ENCODE measurements around the gene NT5C3A. TPM values are rescaled to one million over a fixed set of nuclear protein-coding genes. Genes with fewer than 3 reads are reported as not detected.

The NT5C3A gene
- total and polyA plus RNA-seq, 9 of the 15 experiments (the other 6 are each of a cell fraction or from before 2014, with no cell fraction given): 18.6 to 60.1 (median 40.0) TPM

DNA sequence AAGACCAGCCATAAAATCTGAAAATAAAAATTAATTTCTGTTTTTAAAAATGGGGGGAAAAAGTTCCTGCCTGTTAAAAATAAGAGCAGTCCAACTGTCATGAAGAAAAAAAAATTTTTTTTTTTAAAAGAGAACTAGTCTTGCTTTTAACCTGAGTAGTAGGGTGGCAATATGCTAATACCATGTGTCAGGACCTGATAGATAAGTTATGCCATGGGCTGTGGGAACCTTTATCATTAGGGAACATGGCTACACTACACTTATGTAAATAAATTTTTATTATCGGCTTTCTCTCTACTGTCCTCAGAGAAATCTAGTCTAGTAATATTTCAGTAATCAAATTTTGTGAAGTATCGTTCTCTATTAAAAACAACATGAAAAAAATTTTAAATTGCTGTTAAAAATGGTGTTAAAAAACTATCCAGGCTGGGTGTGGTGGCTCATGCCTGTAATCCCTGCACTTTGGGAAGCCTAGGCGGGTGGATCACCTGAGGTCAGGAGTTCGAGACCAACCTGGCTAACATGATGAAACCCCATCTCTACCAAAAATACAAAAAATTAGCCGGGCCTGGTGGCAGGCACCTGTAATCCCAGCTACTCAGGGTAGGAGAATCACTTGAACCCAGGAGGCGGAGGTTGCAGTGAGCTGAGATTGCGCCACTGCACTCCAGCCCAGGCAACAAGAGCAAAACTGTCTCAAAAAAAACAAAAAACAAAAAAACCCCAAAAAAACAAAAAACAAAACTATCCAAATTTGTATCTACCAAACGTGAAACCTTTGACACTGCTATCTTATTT lies 20.7 kb downstream of the NT5C3A start:
- Histone ChIP-seq H3K79me2 (ENCODE audit: control insufficient read depth, insufficient read depth, low read length) (peaks cover 97% of the 10 kb centered on the region), H3K4me2 (ENCODE audit: insufficient read depth, low read length) (no peak overlapping the region), H4K20me1 (replicated peaks; ENCODE audit: control insufficient read depth, insufficient read depth, low read length) (peaks cover 6% of the 10 kb centered on the region), H3K27me3 (ENCODE audit: control insufficient read depth in 2 of 2, insufficient read depth in 2 of 2, low read length in 2 of 2) (no peaks in the 10 kb centered on the region), H2AFZ (ENCODE audit: low read depth, low read length) (no peak overlapping the region), H3K4me3 (no peak overlapping the region), H3K9me3 (replicated peaks; ENCODE audit: control insufficient read depth, insufficient read depth, low read depth, low read length) (no peaks in the 10 kb centered on the region), H3K36me3 (ENCODE audit: control insufficient read depth, insufficient read depth, low read length) (no peaks in the 10 kb centered on the region), H3K9me1 (ENCODE audit: control insufficient read depth, insufficient read depth, low read length) (no peaks in the 10 kb centered on the region), H3K27ac (ENCODE audit: extremely low read depth, low read depth, low read length) (no peak overlapping the region), H3K4me1 (replicated peaks in 1 of 2; ENCODE audit: control insufficient read depth in 2 of 2, insufficient read depth in 2 of 2, low read length in 2 of 2) (peaks cover 8 to 20% of the 10 kb centered on the region in 2 experiments; a peak in 3 of 5 replicates), H3K9ac (ENCODE audit: insufficient read depth in 1 of 2, low read depth in 2 of 2, low read length in 2 of 2) (no peak overlapping the region)
- in situ Hi-C loops (cut with MboI) (loop anchor here (10.0 kb wide), 1 partner anchor 347 kb away; no protein-coding TSS in a partner anchor), intact Hi-C loops (cut with micrococcal nuclease) (loop anchor here (5.0 kb wide), 1 partner anchor 150 kb away; the partner anchor contains the start of gene KBTBD2)
- BruUV-seq (replicated peaks): no TSS peak
- FAIRE-seq (no peak), ATAC-seq (peak; percentile 48), DNase-seq (ENCODE audit: extremely low read depth in 1 of 4, low spot score in 3 of 4) (peak; percentile 18 to 38 (median 26))
- CTCF ChIA-PET (ENCODE audit: low intra/inter-chr PET ratio): no interaction called here
- 42% methylated on average over 8 of the region's 8 CpGs for WGBS (ENCODE audit: insufficient coverage, low coverage, missing lambda C conversion rate)
- no peak for TF ChIP-seq ZNF77 (CRISPR knock-in tag; IDR thresholded peaks at IDR 0.05)
- TF ChIP-seq FUS (optimal IDR thresholded peaks at IDR 0.05; ENCODE audit: low read depth, low read length): no peak
- TF ChIP-seq CBFA2T3 (IDR thresholded peaks at IDR 0.05): peak; percentile 40
- TF ChIP-seq, protein P1, sequence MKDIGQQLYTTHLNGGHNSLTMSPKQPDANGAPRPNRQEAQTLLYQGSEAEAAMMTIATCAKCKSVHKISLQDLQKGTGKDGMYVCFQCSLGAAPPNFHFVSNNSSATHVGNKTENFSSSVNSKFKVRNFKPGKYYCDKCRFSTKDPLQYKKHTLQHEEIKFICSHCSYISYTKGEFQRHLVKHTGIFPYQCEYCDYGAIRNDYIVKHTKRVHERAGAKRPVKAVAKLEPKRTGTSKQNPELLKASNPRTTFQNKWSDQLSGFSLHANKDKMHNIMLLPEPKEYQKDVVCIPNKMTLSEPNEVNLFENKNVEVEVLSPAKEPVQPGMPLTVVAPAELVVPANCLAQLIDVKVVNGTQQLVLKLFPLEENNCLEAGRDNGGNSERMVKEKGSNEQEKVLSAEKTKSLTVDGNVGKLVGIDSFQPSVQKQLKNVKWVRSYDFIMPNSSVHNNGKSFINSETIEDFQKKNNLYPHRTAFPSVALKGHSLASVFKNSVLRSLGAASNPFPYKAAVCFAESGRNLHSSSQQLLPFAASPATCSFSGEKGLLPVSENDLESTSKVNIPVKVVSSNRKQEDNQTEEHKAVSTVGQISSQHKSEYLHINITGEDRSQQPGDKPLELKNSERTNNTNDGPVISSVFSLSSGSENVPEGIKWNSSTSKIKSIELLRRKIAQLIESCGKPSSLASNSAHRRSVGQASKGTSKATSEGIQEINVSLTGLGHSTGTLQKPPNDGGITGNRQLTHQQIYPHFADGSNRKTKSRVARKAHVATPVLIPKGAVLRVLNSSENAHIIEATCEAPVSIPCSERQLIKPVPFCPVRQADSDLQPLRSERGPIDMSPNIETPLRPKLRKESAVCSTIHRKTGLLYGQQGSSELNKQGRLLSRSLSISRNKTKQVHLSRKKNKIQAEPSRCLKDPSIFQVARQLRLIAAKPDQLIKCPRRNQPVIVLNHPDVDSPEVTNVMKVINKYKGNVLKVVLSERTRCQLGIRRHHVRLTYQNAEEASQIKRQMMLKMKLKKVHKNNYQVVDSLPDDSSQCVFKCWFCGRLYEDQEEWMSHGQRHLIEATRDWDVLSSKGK (CRISPR knock-in tag; IDR thresholded peaks at IDR 0.05): no peak
- TF ChIP-seq SIRT6 (IDR thresholded peaks at IDR 0.05; ENCODE audit: low read depth, low read length): no peak
- peak; percentile 31 to 52; a peak in 1 of 4 replicates for TF ChIP-seq KDM1A (IDR thresholded peaks at IDR 0.05)
- no peak; the same call in 1 of the 2 replicates for TF ChIP-seq ARID1B (IDR thresholded peaks at IDR 0.05)
- TF ChIP-seq CEBPB (tag; IDR thresholded peaks at IDR 0.05): peak; percentile 81
- TF ChIP-seq, protein P2, sequence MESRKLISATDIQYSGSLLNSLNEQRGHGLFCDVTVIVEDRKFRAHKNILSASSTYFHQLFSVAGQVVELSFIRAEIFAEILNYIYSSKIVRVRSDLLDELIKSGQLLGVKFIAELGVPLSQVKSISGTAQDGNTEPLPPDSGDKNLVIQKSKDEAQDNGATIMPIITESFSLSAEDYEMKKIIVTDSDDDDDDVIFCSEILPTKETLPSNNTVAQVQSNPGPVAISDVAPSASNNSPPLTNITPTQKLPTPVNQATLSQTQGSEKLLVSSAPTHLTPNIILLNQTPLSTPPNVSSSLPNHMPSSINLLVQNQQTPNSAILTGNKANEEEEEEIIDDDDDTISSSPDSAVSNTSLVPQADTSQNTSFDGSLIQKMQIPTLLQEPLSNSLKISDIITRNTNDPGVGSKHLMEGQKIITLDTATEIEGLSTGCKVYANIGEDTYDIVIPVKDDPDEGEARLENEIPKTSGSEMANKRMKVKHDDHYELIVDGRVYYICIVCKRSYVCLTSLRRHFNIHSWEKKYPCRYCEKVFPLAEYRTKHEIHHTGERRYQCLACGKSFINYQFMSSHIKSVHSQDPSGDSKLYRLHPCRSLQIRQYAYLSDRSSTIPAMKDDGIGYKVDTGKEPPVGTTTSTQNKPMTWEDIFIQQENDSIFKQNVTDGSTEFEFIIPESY (CRISPR knock-in tag; IDR thresholded peaks at IDR 0.05): peak; percentile 63; the same call in 1 of the 2 replicates
- 0 out of 2 replicates have a peak, but pooled peaks have one; percentile 34 for TF ChIP-seq TEAD4 (IDR thresholded peaks at IDR 0.05; ENCODE audit: low read length)
- TF ChIP-seq TEAD4 (CRISPR knock-in tag; IDR thresholded peaks at IDR 0.05; ENCODE audit: borderline replicate concordance): no peak
- TF ChIP-seq, protein P3, sequence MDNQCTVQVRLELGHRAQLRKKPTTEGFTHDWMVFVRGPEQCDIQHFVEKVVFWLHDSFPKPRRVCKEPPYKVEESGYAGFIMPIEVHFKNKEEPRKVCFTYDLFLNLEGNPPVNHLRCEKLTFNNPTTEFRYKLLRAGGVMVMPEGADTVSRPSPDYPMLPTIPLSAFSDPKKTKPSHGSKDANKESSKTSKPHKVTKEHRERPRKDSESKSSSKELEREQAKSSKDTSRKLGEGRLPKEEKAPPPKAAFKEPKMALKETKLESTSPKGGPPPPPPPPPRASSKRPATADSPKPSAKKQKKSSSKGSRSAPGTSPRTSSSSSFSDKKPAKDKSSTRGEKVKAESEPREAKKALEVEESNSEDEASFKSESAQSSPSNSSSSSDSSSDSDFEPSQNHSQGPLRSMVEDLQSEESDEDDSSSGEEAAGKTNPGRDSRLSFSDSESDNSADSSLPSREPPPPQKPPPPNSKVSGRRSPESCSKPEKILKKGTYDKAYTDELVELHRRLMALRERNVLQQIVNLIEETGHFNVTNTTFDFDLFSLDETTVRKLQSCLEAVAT (IDR thresholded peaks at IDR 0.05): 0 out of 4 replicates have a peak, but pooled peaks of 1 of the 2 experiments have one; percentile 34
- TF ChIP-seq TAL1 (IDR thresholded peaks at IDR 0.05): peak; percentile 40; the same call in 1 of the 2 replicates
- POLR2A ChIA-PET: interaction anchor here (0.7 kb wide), 1 partner anchor 10 kb away, joined by 3 read pairs; no protein-coding TSS in a partner anchor
